Neural cell (in vitro differentiated cells): ENCODE results near the gene CYP46A1.

Experiments used
- EZH2 ChIP-seq: fragments of 200-600, 300-800 bp; shearing (Covaris generic), sonication (generic); IDR thresholded peaks from 2 replicates; pipeline ENCODE4 v1.6.1; 2014; ENCODE audit warnings: antibody characterized with exemption, low read length, borderline replicate concordance, mild to moderate bottlenecking; ENCODE audit not compliant: insufficient read depth, poor library complexity, severe bottlenecking
- POLR2AphosphoS5 ChIP-seq: IDR thresholded peaks from 2 replicates; pipeline ENCODE4 v1.6.1; 2012
- TAF1 ChIP-seq: IDR thresholded peaks from 2 replicates; pipeline ENCODE4 v1.6.1; 2012; ENCODE audit warnings: low read depth
- TF ChIP-seq, protein P1 (sequence below): fragments of 450-650 bp; IDR thresholded peaks from 2 replicates; pipeline ENCODE4 v1.5.1; 2014; ENCODE audit warnings: antibody characterized with exemption, mild to moderate bottlenecking, moderate library complexity; ENCODE audit not compliant: poor library complexity, severe bottlenecking
- TF ChIP-seq, protein P2 (sequence below): IDR thresholded peaks from 2 replicates; pipeline ENCODE4 v1.6.1; 2012; ENCODE audit warnings: borderline replicate concordance

DNA sequence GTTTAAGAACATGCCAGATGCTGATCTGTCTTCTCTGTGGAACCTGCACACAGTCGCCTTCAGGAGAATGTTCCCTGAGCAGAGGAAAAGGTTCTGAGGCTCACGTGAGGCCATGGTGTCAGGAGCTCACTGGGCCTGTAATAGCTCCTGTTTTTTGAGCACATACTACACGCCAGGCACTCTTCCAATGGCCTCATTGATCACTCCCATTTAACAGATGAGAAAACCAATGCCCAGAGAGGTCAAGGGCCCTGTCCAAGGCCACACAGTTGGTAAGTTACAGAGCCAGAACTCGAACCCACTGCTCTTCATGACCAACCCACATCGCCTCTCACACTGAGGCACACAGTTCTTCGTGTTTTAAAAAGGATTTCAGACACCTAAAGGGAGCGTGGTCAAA, 46.5 kb upstream of the CYP46A1 start:
- TF ChIP-seq, protein P1, sequence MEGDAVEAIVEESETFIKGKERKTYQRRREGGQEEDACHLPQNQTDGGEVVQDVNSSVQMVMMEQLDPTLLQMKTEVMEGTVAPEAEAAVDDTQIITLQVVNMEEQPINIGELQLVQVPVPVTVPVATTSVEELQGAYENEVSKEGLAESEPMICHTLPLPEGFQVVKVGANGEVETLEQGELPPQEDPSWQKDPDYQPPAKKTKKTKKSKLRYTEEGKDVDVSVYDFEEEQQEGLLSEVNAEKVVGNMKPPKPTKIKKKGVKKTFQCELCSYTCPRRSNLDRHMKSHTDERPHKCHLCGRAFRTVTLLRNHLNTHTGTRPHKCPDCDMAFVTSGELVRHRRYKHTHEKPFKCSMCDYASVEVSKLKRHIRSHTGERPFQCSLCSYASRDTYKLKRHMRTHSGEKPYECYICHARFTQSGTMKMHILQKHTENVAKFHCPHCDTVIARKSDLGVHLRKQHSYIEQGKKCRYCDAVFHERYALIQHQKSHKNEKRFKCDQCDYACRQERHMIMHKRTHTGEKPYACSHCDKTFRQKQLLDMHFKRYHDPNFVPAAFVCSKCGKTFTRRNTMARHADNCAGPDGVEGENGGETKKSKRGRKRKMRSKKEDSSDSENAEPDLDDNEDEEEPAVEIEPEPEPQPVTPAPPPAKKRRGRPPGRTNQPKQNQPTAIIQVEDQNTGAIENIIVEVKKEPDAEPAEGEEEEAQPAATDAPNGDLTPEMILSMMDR = no peak
- TF ChIP-seq EZH2 (no peak), POLR2AphosphoS5 (no peak), TAF1 (no peak)
- TF ChIP-seq, protein P2, sequence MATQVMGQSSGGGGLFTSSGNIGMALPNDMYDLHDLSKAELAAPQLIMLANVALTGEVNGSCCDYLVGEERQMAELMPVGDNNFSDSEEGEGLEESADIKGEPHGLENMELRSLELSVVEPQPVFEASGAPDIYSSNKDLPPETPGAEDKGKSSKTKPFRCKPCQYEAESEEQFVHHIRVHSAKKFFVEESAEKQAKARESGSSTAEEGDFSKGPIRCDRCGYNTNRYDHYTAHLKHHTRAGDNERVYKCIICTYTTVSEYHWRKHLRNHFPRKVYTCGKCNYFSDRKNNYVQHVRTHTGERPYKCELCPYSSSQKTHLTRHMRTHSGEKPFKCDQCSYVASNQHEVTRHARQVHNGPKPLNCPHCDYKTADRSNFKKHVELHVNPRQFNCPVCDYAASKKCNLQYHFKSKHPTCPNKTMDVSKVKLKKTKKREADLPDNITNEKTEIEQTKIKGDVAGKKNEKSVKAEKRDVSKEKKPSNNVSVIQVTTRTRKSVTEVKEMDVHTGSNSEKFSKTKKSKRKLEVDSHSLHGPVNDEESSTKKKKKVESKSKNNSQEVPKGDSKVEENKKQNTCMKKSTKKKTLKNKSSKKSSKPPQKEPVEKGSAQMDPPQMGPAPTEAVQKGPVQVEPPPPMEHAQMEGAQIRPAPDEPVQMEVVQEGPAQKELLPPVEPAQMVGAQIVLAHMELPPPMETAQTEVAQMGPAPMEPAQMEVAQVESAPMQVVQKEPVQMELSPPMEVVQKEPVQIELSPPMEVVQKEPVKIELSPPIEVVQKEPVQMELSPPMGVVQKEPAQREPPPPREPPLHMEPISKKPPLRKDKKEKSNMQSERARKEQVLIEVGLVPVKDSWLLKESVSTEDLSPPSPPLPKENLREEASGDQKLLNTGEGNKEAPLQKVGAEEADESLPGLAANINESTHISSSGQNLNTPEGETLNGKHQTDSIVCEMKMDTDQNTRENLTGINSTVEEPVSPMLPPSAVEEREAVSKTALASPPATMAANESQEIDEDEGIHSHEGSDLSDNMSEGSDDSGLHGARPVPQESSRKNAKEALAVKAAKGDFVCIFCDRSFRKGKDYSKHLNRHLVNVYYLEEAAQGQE = no peak
